Body of pancreas (tissue), 4 donors: ENCODE results near the gene CADM2. TPM values are rescaled to one million over a fixed set of nuclear protein-coding genes. Genes with fewer than 3 reads are reported as not detected.

ENCODE experiments used
- ATAC-seq: fragments of 150-250 bp; one replicate; pipeline ENCODE4 v1.9.1; 2016
- DNase-seq, 4 donors: peaks; one replicate each; pipeline ENCODE4 v3.0.0-alpha.2; 2019
- H3K27ac ChIP-seq, 4 donors: fragments of 200-600 bp; sonication (generic); 1 replicate in 3 of 4; 2 replicates in 1 of 4; pipeline versions ENCODE4 v1.5.1 to v1.6.1; 2016 to 2019; ENCODE audit warnings: mild to moderate bottlenecking in 1 of 4, mixed read lengths in 1 of 4, moderate library complexity in 1 of 4
- H3K27me3 ChIP-seq, 2 donors: fragments of 200-600 bp; sonication (generic); one replicate each; pipeline ENCODE4 v1.6.0; 2016; ENCODE audit warnings: mild to moderate bottlenecking in 1 of 2
- H3K36me3 ChIP-seq, 2 donors: fragments of 200-600 bp; sonication (generic); replicated peaks in 1 of 2; 2 replicates each; pipeline ENCODE4 v1.5.1; 2016; ENCODE audit warnings: low read depth in 2 of 2; ENCODE audit not compliant: insufficient read depth in 1 of 2
- H3K4me1 ChIP-seq: fragments of 200-600 bp; sonication (generic); one replicate; pipeline ENCODE4 v1.6.0; 2016
- H3K4me3 ChIP-seq, 2 donors: fragments of 200-600 bp; sonication (generic); 1 replicate in 1 of 2; 2 replicates in 1 of 2; pipeline ENCODE4 v1.5.1; 2016 to 2019
- H3K9me3 ChIP-seq, 3 donors: fragments of 200-600 bp; sonication (generic); 1 replicate in 2 of 3; 2 replicates in 1 of 3; pipeline ENCODE4 v1.5.1; 2016
- POLR2A ChIP-seq, 3 donors: fragments of 450-650 bp; IDR thresholded peaks; one replicate each; pipeline ENCODE4 v1.6.1; 2016; ENCODE audit warnings: antibody characterized with exemption in 3 of 3, mild to moderate bottlenecking in 2 of 3
- WGBS, 2 donors: methylation state at CpG; one replicate each; pipeline ENCODE4 v1.1.5; 2017; 5-methylcytosine and 5-hydroxymethylcytosine counted together
- intact Hi-C: fragments of 100-400 bp; cut with DNase I; formaldehyde crosslinking; loops from one replicate; pipeline ENCODE4 v1.15.1; 2023
- total RNA-seq, 2 donors: library from RNA; depleted of rRNA; stranded (reverse); fragments of >200 nt; gene quantifications; one replicate each; pipeline ENCODE4 v1.1.0, GENCODE V29; 2016
- TF ChIP-seq, protein P1 (sequence below), 7 experiments: fragments of 450-650 bp in 4 of 7; fragments of 200-600 bp in 3 of 7; sonication (generic) in 3 of 7; IDR thresholded peaks; one replicate each; pipeline ENCODE4 v1.5.1; 2016 to 2019; ENCODE audit warnings: antibody characterized with exemption in 7 of 7

The CADM2 gene
- total RNA-seq, 2 donors from 2014 or later: 0.26 to 1.3 TPM

DNA sequence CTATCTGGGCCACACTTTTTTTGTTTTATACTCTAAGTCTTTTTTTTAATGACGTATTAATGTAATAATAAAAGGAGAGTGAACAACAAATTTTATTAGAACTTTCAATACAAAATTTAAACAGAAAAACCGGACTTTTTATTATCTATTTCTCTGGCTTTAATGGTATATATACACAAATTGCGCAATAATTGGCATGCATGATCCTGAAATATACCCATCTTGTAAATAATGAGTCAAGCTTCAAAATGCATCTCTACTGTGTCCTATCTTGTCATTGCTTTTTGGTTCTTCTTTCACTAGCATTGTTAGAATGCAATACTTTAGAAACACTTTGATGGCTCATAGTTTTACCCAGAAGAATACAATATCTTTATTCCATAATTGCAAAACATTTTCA lies 963.6 kb downstream of the CADM2 start:
- ATAC-seq (no peak), DNase-seq (no peak)
- Histone ChIP-seq H3K36me3 (no peaks in the 10 kb centered on the region), H3K27ac (no peak overlapping the region), H3K27me3 (no peaks in the 10 kb centered on the region), H3K9me3 (no peaks in the 10 kb centered on the region), H3K4me1 (no peaks in the 10 kb centered on the region), H3K4me3 (no peak overlapping the region)
- TF ChIP-seq, protein P1, sequence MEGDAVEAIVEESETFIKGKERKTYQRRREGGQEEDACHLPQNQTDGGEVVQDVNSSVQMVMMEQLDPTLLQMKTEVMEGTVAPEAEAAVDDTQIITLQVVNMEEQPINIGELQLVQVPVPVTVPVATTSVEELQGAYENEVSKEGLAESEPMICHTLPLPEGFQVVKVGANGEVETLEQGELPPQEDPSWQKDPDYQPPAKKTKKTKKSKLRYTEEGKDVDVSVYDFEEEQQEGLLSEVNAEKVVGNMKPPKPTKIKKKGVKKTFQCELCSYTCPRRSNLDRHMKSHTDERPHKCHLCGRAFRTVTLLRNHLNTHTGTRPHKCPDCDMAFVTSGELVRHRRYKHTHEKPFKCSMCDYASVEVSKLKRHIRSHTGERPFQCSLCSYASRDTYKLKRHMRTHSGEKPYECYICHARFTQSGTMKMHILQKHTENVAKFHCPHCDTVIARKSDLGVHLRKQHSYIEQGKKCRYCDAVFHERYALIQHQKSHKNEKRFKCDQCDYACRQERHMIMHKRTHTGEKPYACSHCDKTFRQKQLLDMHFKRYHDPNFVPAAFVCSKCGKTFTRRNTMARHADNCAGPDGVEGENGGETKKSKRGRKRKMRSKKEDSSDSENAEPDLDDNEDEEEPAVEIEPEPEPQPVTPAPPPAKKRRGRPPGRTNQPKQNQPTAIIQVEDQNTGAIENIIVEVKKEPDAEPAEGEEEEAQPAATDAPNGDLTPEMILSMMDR (IDR thresholded peaks at IDR 0.05): no peak
- WGBS, 2 donors: 71 to 80% methylated on average over 3 of the region's 3 CpGs
- intact Hi-C loops: no loop called here

DNA sequence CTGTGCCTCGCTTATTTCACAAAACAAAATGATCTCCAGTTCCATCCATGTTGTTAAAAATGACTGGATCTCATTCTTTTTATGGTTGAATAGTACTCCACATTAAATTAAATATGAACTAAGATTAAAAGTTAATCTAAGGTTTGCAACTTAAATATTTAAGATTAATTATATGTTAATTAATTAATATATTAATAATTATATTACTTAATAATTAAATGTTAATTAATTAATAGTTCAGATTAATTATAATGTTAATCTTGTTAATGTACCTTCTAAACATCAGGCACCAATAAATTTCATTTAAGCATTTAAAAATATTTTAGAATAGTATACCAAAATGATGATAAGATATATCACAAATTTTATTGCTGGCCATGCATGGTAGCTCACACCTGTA lies 971.9 kb downstream of the CADM2 start:
- Histone ChIP-seq H3K4me1 (no peaks in the 10 kb centered on the region), H3K27ac (no peak overlapping the region), H3K4me3 (no peak overlapping the region), H3K9me3 (no peaks in the 10 kb centered on the region), H3K36me3 (no peaks in the 10 kb centered on the region), H3K27me3 (no peaks in the 10 kb centered on the region)
- intact Hi-C loops: no loop called here
- no peak for DNase-seq
- no peak for ATAC-seq
- WGBS, 2 donors: 71 to 77% methylated on average over 1 of the region's 1 CpG
- no peak for TF ChIP-seq POLR2A (IDR thresholded peaks at IDR 0.05)
- TF ChIP-seq, protein P1 (IDR thresholded peaks at IDR 0.05): no peak

DNA sequence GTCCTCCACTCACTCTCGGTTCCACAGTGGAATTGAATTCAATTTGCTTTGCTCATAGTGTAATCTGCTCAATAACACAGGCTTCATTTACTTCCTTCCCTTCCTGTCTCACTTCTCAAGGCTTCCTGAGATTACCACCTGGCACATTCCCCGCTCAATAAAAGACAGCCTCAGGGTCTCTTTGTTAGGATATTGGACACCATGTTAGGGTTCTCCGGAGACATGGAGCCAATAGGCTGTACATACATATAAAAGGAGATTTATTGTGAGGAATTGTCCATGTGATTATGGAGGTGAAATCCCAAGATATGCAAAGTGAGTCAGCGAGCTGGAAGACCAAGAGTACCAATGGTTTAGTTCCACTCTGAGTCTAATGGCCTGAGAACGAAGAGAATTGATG lies 974.5 kb downstream of the CADM2 start:
- Histone ChIP-seq H3K9me3 (no peaks in the 10 kb centered on the region), H3K36me3 (no peaks in the 10 kb centered on the region), H3K27ac (no peak overlapping the region), H3K4me1 (no peaks in the 10 kb centered on the region), H3K4me3 (no peak overlapping the region), H3K27me3 (no peaks in the 10 kb centered on the region)
- ATAC-seq: no peak
- no peak for DNase-seq
- no peak for TF ChIP-seq POLR2A (IDR thresholded peaks at IDR 0.05)
- TF ChIP-seq, protein P1 (IDR thresholded peaks at IDR 0.05): no peak
- intact Hi-C loops: no loop called here
- 55 to 72% methylated on average over 5 of the region's 5 CpGs for WGBS, 2 donors

DNA sequence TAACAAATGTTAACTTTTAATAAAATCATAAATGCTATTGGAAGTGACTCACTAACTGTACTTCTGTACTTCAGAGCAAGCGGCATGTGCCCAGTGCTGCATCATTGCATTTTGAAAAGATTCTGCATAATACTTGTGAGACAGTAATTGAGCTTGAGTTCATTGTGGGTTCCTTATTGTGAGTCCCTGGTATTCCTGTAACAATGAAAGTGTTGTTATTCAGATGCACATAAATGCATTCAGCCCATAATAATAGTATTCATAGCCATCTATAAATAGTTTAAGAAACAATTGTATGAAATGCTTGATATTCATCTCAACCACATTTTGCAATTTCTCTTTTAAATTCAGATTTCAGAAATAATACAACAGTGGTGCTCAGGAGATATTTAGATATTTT lies 976.4 kb downstream of the CADM2 start:
- no peak for TF ChIP-seq POLR2A (IDR thresholded peaks at IDR 0.05)
- TF ChIP-seq, protein P1 (IDR thresholded peaks at IDR 0.05): no peak
- 91 to 94% methylated on average over 1 of the region's 1 CpG for WGBS, 2 donors
- Histone ChIP-seq H3K4me1 (no peaks in the 10 kb centered on the region), H3K9me3 (no peaks in the 10 kb centered on the region), H3K27ac (no peak overlapping the region), H3K36me3 (no peaks in the 10 kb centered on the region), H3K4me3 (no peak overlapping the region), H3K27me3 (no peaks in the 10 kb centered on the region)
- DNase-seq (no peak), ATAC-seq (no peak)
- intact Hi-C loops: no loop called here

DNA sequence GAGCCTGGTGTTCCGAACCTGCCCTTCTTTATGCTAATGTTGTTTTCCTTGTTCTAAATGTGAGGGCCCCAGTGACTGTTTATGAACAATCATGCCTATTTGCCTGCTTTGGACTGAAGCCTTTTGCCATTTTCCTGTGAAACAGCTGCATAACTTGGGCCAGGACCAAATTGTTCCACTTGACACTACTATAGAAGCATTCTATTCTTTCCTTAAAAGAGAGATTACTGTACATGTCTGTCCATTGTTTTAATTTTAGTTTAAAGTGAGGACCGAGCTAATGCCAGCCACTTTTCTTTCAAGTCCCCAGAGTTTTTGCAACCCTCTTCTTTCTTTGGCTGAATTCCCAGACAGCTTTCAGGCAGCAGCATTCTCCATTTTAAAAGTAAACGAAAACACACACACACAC lies 980.3 kb downstream of the CADM2 start:
- WGBS, 2 donors: 14 to 16% methylated on average over 3 of the region's 3 CpGs
- H3K27me3 ChIP-seq: no peaks in the 10 kb centered on the region
- DNase-seq (no peak), ATAC-seq (no peak)
- no peaks in the 10 kb centered on the region for H3K9me3 ChIP-seq
- H3K4me3 ChIP-seq: no peak overlapping the region
- no peaks in the 10 kb centered on the region for H3K4me1 ChIP-seq
- no peaks in the 10 kb centered on the region for H3K36me3 ChIP-seq
- H3K27ac ChIP-seq: no peak overlapping the region
- no peak for TF ChIP-seq POLR2A (IDR thresholded peaks at IDR 0.05)
- TF ChIP-seq, protein P1 (IDR thresholded peaks at IDR 0.05): no peak
- intact Hi-C loops: no loop called here
